Neural progenitor cell (in vitro differentiated cells): Measurements from ENCODE around the gene DNM2.

Experiments used
- EZH2 ChIP-seq: fragments of 200-600 bp; sonication (generic); IDR thresholded peaks from 2 replicates; pipeline ENCODE4 v1.6.1; 2017; ENCODE audit warnings: antibody characterized with exemption, mild to moderate bottlenecking, moderate library complexity
- EZH2phosphoT487 ChIP-seq: fragments of 200-600 bp; sonication (generic); IDR thresholded peaks from 2 replicates; pipeline ENCODE4 v1.6.1; 2017; ENCODE audit warnings: antibody characterized with exemption
- TF ChIP-seq, protein P1 (sequence below): fragments of 200-600 bp; sonication (generic); IDR thresholded peaks from 2 replicates; pipeline ENCODE4 v1.5.1; 2017; ENCODE audit warnings: antibody characterized with exemption, mild to moderate bottlenecking

DNA sequence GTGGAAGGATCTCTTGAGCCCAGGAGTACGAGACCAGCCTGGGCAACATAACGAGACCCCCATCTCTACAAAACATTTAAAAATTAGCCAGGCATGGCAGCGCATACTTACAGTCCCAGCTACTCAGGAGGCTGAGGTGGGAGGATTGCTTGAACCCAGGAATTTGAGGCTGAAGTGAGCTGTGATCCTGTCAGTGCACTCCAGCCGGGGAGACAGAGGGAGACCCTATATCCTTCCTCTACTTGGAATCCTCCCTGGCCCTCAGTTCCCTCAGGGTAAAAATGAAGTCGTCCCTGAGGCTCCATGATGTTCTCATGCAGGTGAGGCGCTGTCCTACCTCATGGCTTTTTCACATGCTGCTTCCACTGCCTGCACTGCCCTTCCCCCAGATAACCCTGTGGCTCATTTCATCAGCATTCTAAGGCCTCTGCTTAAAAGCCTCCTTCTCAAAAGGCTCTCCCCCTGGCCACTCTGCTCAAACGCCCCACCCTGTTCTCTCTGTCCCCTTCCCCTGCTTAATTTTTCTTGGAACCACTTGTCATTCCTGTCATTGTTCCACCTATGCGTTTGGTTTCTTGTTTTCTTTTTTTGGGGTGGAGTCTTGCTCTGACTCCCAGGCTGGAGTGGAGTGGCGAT lies 19.2 kb downstream of the DNM2 start:
- TF ChIP-seq, protein P1, sequence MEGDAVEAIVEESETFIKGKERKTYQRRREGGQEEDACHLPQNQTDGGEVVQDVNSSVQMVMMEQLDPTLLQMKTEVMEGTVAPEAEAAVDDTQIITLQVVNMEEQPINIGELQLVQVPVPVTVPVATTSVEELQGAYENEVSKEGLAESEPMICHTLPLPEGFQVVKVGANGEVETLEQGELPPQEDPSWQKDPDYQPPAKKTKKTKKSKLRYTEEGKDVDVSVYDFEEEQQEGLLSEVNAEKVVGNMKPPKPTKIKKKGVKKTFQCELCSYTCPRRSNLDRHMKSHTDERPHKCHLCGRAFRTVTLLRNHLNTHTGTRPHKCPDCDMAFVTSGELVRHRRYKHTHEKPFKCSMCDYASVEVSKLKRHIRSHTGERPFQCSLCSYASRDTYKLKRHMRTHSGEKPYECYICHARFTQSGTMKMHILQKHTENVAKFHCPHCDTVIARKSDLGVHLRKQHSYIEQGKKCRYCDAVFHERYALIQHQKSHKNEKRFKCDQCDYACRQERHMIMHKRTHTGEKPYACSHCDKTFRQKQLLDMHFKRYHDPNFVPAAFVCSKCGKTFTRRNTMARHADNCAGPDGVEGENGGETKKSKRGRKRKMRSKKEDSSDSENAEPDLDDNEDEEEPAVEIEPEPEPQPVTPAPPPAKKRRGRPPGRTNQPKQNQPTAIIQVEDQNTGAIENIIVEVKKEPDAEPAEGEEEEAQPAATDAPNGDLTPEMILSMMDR, result no peak
- TF ChIP-seq EZH2phosphoT487 (no peak), EZH2 (no peak)
